Activated naive CD8-positive, alpha-beta T cell treated with anti-CD3 and anti-CD28 coated beads, Interleukin-2, amount 10 ng/mL, durations not matched to agents 7 days and 5 days (primary cell): Measurements from ENCODE around the gene ANKS3. TPM values are rescaled to one million over a fixed set of nuclear protein-coding genes. Genes with fewer than 3 reads are reported as not detected.
A peak's percentile ranks its signal among the peaks of the same experiment; 100 is the strongest.

Source experiments
- ATAC-seq: fragments of 150-1000 bp; cut with Tn5 transposase; one replicate; pipeline ENCODE4 v1.10.0; 2021; ENCODE audit warnings: low read depth, moderate library complexity
- POLR2A ChIA-PET: fragments of 350-600 bp; sonication (Branson Sonifier 250); formaldehyde crosslinking; loops from one replicate; lab custom pipeline; 2021; ENCODE audit warnings: antibody characterized with exemption; lab: Charles Lee
- DNase-seq: peaks from one replicate; pipeline ENCODE4 v3.0.0; 2021
- H3K27ac Mint-ChIP-seq: one replicate; pipeline ENCODE4 v1.8.0; 2022; ENCODE audit warnings: mild to moderate bottlenecking, mixed read lengths
- H3K27me3 Mint-ChIP-seq: one replicate; pipeline ENCODE4 v1.8.0; 2022; ENCODE audit warnings: mild to moderate bottlenecking, moderate library complexity, mixed read lengths
- H3K36me3 Mint-ChIP-seq: one replicate; pipeline ENCODE4 v1.8.0; 2021; ENCODE audit warnings: mild to moderate bottlenecking, mixed read lengths
- H3K4me1 Mint-ChIP-seq: one replicate; pipeline ENCODE4 v1.8.0; 2021; ENCODE audit warnings: mixed read lengths
- H3K4me3 Mint-ChIP-seq: one replicate; pipeline ENCODE4 v1.8.0; 2022; ENCODE audit warnings: mild to moderate bottlenecking, moderate library complexity, mixed read lengths
- H3K9me3 Mint-ChIP-seq: one replicate; pipeline ENCODE4 v1.8.0; 2021; ENCODE audit warnings: mixed read lengths
- total RNA-seq, 2 experiments: library from RNA; stranded (reverse); gene quantifications; one replicate each; pipeline ENCODE4 v1.2.3, GENCODE V29; 2021

Gene ANKS3
- total RNA-seq, 2 experiments from 2014 or later: 20.4 to 20.5 TPM

DNA sequence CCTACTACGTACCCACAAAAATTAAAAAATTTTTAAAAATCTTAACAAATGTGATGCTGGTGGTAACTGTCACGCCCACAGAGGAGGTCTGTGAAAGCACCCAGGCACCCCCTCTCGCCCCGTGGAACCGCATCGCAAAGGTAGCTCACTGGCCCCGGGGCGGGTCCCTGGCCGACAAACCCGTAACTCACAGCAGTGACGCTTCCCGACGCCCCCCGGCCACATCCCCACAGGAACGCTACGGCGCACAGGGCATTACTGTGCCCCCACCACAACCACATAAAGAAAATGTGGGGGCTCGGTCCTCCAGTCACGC lies 366 bp downstream of the ANKS3 start:
- POLR2A ChIA-PET: interaction anchor here (0.7 to 4.0 kb wide), 15 partner anchors 14 to 118 kb away, joined by 3 to 28 read pairs (median 7); partner anchors contain the start of genes NUDT16L1, ROGDI and ZNF500
- Mint-ChIP-seq H3K4me1 (peaks cover 15% of the 10 kb centered on the region), H3K27me3 (no peaks in the 10 kb centered on the region), H3K27ac (peak overlapping the region; percentile 54), H3K4me3 (peak overlapping the region; percentile 83), H3K9me3 (no peaks in the 10 kb centered on the region), H3K36me3 (peaks cover 2% of the 10 kb centered on the region)
- ATAC-seq (peak; percentile 10), DNase-seq (no peak)

DNA sequence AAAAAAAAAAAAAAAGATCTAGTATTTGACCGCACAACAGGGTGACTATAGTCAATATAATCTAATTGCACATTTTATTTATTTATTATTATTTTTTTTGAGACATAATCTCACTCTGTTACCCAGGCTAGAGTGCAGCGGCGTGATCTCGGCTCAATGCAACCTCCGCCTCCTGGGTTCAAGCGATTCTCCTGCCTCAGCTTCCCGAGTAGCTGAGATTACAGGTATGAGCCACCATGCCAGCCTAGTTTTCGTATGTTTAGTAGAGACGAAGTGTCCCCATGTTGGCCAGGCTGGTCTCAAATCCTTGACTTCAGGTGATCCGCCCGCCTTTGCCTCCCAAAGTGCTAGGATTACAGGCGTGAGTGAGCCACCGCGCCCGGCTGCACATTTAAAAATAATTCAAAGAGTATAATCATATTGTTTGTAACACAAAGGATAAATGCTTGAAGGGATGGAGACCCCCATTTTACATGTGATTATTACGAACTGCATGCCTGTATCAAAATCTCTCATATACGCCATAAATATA lies 794 bp downstream of the ANKS3 start:
- POLR2A ChIA-PET: interaction anchor here (0.6 to 4.0 kb wide), 9 partner anchors 14 to 117 kb away, joined by 3 to 28 read pairs (median 12); partner anchors contain the start of genes NUDT16L1, ROGDI and ZNF500
- DNase-seq (no peak), ATAC-seq (no peak)
- Mint-ChIP-seq H3K4me3 (peak overlapping the region; percentile 83), H3K27ac (peak overlapping the region; percentile 54), H3K9me3 (no peaks in the 10 kb centered on the region), H3K36me3 (peaks cover 5% of the 10 kb centered on the region), H3K27me3 (no peaks in the 10 kb centered on the region), H3K4me1 (peaks cover 17% of the 10 kb centered on the region)

DNA sequence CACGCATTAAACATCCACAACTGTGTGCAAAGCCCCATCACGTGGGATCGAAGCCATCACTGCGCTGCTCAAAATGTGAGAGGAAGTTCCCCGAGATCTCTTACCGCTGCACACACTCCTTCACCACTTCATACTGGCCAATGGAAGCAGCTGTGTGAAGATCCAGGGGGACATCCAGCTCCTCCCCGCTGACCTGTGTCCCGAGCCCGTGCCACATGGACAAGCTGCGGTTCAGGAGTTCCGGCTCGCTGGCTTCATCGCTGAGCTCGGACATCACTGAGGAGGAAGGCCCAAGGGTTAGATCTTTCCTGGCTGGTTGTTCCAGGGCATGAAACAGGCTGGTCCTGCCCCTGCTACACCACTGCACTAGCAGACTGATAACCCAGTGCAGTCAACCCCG lies 4.2 kb downstream of the ANKS3 start:
- POLR2A ChIA-PET: no interaction called here
- no peak overlapping the region for H3K27ac Mint-ChIP-seq
- H3K36me3 Mint-ChIP-seq: peaks cover 5% of the 10 kb centered on the region

DNA sequence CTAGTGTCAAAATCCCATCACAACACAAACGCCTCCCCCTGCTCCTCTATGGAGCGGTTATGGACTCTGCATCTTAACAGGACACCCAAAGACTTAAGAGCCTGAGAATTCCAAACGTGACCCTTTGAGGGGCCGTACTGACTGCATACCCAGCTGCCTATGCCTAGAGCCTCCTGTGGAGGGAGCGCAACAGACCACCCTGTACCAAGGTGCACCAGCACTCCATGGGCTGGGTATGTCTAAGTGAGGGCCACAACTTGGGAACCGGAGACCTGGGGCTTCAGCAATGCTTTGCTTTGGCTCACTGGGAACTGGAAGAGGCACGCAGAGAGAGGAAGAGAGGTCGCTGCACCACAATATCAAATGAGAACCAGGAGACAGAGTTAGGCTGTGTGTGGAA lies 5.4 kb downstream of the ANKS3 start:
- POLR2A ChIA-PET: no interaction called here

More for the DNA sequence above, 4.2 kb downstream of the ANKS3 start:
- DNase-seq (no peak), ATAC-seq (no peak)
- no peaks in the 10 kb centered on the region for H3K9me3 Mint-ChIP-seq
- H3K4me1 Mint-ChIP-seq: peaks cover 11% of the 10 kb centered on the region
- no peaks in the 10 kb centered on the region for H3K27me3 Mint-ChIP-seq
- no peak overlapping the region for H3K4me3 Mint-ChIP-seq

DNA sequence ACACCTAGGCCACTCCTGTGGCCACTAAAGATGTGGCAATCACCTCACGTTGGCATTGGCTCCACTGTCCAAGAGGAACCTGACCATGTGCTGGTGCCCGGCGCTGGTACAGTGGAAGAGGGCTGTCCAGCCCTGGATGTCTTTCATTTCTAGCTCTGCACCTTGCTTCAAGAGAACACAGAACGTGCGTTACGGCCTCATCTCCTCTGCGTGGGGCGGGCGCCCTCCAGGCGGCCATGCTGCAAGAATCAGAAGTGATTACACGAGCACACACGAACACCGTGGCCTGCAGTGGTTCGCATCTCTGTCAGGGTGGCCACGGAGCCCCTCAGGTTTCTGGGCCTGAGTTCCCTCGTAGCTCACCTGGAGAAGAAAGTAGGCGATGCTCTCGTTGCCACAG lies 7.5 kb downstream of the ANKS3 start:
- peaks cover 5% of the 10 kb centered on the region for H3K36me3 Mint-ChIP-seq
- peaks cover 4% of the 10 kb centered on the region for H3K4me1 Mint-ChIP-seq
- H3K27ac Mint-ChIP-seq: no peak overlapping the region
- DNase-seq: no peak
- no peak for ATAC-seq
- POLR2A ChIA-PET: no interaction called here
- H3K27me3 Mint-ChIP-seq: no peaks in the 10 kb centered on the region
- no peak overlapping the region for H3K4me3 Mint-ChIP-seq
- no peaks in the 10 kb centered on the region for H3K9me3 Mint-ChIP-seq

More for the DNA sequence above, 5.4 kb downstream of the ANKS3 start:
- H3K36me3 Mint-ChIP-seq: peaks cover 5% of the 10 kb centered on the region
- DNase-seq (no peak), ATAC-seq (no peak)
- no peak overlapping the region for H3K4me3 Mint-ChIP-seq
- no peaks in the 10 kb centered on the region for H3K9me3 Mint-ChIP-seq
- no peaks in the 10 kb centered on the region for H3K27me3 Mint-ChIP-seq
- H3K4me1 Mint-ChIP-seq: peaks cover 8% of the 10 kb centered on the region
- H3K27ac Mint-ChIP-seq: no peak overlapping the region

DNA sequence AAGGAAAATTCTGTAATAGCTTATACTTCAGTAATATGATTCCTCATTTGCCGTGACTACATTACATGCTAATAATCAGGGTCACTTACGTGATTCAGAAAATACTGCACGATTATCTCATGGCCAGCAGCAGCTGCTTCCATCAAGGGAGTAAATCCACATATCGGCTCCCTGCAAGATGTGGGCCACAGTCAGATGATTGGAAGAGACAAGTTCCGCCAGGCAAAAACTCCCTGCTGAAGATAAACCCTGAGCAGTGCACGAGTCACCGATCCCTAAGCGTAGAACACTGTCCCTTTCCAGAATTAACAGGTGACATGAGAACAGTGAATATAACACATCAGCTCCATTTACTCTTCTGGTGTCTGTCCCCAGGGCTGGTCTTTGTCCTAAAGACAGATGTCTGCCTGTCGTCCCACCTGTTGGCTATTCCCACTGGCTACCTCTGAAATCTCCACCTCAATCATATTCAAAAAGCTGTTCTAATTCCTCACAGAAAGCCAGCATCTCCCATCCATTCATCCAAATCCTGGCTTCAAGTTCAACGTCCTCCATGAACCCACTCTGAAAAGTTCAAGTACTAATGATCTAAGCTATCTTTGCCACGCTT lies 9.3 kb downstream of the ANKS3 start:
- Mint-ChIP-seq H3K27ac (no peak overlapping the region), H3K27me3 (no peaks in the 10 kb centered on the region), H3K4me3 (no peak overlapping the region), H3K9me3 (no peaks in the 10 kb centered on the region), H3K4me1 (peaks cover 4% of the 10 kb centered on the region), H3K36me3 (peaks cover 5% of the 10 kb centered on the region)
- no peak for ATAC-seq
- POLR2A ChIA-PET: no interaction called here
- DNase-seq: no peak

DNA sequence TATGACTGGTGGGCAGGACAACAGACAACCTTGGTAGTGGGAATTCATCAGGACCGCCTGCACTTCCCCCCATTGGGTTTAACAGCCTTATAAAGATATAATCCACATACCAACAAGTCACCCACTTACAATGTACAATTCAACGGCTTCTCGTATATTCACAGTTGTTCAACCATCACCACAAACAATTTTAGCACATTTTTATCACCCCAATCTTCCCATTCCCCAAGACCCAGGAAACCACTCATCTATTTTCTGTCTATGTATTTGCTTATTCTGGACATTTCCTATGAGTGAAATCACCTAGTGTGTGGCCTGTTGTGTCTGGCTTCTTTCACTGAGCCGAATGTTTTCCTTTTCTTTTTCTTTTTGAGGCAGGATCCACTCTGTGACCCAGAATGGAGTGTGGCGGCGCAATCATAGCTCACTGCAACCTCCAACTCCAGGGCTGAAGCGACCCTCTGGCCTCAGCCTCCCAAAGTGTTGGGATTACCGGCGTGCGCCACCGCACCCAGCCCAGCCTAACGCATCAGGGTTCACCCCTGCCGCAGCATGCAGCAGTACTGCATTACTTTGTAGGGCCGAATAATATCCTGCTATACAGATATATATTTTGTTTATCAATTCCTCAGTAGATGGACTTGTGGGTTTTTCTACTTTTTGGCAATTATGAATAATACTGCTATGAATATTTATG lies 10.9 kb downstream of the ANKS3 start:
- Mint-ChIP-seq H3K4me3 (no peak overlapping the region), H3K27me3 (no peaks in the 10 kb centered on the region), H3K9me3 (no peaks in the 10 kb centered on the region), H3K4me1 (peaks cover 2% of the 10 kb centered on the region), H3K36me3 (no peaks in the 10 kb centered on the region), H3K27ac (no peak overlapping the region)
- DNase-seq (no peak), ATAC-seq (no peak)
- POLR2A ChIA-PET: interaction anchor here (0.6 to 0.8 kb wide), 2 partner anchors 12 to 26 kb away, joined by 3 to 5 read pairs; partner anchors contain the start of gene DNAAF8

DNA sequence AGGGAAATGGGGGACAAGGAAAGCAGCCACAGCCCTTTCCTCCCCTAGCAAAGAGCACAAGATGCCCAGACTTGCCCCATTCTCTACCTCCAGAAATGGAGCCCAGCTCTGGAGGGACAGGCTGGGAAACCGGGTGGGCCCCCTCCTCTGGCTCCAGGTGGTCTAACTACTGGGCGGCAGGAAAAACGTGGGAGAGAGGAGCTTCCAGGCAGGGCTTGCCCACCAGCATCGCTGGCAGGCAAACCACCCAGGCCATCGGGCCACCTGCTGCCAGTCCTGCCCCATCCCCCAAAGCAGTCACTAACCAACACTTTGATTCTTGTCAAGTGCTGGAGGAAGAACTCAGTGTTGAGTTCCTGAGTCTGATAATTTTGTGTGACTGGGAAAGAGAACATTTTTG lies 15.6 kb downstream of the ANKS3 start:
- POLR2A ChIA-PET: interaction anchor here (3.0 kb wide), 1 partner anchor 16 kb away, joined by 8 read pairs; the partner anchor contains the start of genes ANKS3 and DNAAF8
- Mint-ChIP-seq H3K36me3 (peaks cover 3% of the 10 kb centered on the region), H3K27ac (no peak overlapping the region), H3K4me1 (peaks cover 2% of the 10 kb centered on the region), H3K4me3 (no peak overlapping the region), H3K9me3 (no peaks in the 10 kb centered on the region), H3K27me3 (no peaks in the 10 kb centered on the region)
- DNase-seq (no peak), ATAC-seq (no peak)

DNA sequence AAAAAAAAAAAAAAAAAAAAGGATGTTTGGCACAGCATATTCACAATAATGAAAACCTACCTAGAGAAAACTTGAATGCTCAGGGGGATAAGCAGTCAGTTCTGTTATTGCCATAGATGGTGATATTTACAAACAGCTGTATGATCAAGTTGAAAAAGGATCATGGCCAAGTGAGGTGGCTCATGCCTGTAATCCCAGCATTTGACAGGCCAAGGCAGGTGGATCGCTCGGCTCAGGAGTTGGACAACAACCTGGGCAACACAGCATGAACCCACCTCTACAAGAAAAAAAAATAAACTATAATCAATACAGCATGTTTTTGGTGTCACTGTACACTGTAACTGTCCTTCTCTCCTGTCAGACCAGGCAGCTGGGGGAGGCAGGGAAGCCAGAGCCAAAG lies 19.1 kb downstream of the ANKS3 start:
- no peaks in the 10 kb centered on the region for H3K27me3 Mint-ChIP-seq

DNA sequence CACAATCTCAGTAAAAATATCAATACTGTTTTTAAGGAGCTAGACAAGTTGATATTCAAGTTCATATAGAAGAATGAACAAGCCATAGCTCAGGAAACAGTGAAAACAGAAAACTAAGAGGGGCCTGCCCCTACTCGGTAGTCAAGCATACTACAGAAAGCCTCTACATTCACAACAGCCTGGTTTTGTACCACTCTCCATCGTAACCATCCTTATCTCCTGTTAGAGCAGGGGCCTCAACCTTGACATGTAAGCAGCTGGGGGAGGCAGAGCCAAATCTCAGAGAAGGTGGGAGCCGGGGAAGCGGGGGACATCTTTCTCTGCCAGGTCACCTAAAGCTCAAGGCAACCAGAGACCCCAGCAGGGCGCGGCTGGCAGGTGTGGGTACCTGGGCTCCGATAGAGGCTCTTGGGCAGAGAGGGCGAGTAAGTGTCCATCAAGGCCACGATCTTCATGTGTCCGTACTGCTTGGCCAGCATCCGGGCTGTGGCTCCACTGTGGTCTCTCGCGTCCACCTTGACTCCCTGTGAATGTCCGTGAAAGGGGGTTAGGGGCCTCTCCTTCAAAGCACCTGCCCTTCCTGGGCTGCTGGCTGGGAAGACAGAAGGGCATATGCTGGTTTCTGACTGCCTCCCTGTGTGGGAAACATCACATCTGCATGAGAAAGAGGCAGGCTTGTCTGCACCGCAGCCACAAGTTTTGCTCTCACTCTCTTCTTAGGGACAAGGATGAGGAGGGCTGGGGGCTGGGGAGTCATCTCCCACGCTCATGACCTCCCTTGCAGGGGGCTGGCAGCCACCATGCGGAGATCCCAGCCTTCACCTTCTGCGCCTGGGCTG lies 20.2 kb downstream of the ANKS3 start:
- no peaks in the 10 kb centered on the region for H3K9me3 Mint-ChIP-seq
- DNase-seq (no peak), ATAC-seq (no peak)
- POLR2A ChIA-PET: no interaction called here
- no peak overlapping the region for H3K27ac Mint-ChIP-seq
- H3K27me3 Mint-ChIP-seq: no peaks in the 10 kb centered on the region
- H3K4me1 Mint-ChIP-seq: no peaks in the 10 kb centered on the region
- H3K36me3 Mint-ChIP-seq: peaks cover 9% of the 10 kb centered on the region
- H3K4me3 Mint-ChIP-seq: no peak overlapping the region

More for the DNA sequence above, 19.1 kb downstream of the ANKS3 start:
- DNase-seq: no peak
- Mint-ChIP-seq H3K4me1 (no peaks in the 10 kb centered on the region), H3K9me3 (no peaks in the 10 kb centered on the region), H3K36me3 (peaks cover 4% of the 10 kb centered on the region), H3K27ac (no peak overlapping the region), H3K4me3 (no peak overlapping the region)
- POLR2A ChIA-PET: no interaction called here
- ATAC-seq: no peak

DNA sequence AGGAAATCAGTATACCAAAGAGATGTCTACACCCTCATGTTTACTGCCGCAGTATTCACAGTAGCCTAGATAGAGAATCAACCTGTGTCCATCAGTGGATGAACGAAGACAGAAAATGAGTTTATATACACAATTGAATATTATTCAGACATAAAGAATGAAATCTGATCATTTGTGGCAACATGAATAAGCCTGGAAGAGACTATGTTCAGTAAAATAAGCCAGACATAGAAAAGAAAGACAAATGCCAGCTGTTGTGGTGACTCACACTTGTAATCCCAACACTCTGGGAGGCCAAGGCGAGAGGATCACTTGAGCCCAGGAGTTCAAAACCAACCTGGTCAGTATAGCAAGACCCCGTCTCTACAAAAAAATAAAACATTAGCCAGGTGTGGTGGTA lies 24.6 kb downstream of the ANKS3 start:
- Mint-ChIP-seq H3K4me1 (no peaks in the 10 kb centered on the region), H3K36me3 (peaks cover 12% of the 10 kb centered on the region), H3K27me3 (no peaks in the 10 kb centered on the region), H3K27ac (no peak overlapping the region), H3K9me3 (no peaks in the 10 kb centered on the region), H3K4me3 (no peak overlapping the region)
- POLR2A ChIA-PET: interaction anchor here (0.6 kb wide), 1 partner anchor 24 kb away, joined by 3 read pairs; no protein-coding TSS in a partner anchor
- DNase-seq (no peak), ATAC-seq (no peak)

DNA sequence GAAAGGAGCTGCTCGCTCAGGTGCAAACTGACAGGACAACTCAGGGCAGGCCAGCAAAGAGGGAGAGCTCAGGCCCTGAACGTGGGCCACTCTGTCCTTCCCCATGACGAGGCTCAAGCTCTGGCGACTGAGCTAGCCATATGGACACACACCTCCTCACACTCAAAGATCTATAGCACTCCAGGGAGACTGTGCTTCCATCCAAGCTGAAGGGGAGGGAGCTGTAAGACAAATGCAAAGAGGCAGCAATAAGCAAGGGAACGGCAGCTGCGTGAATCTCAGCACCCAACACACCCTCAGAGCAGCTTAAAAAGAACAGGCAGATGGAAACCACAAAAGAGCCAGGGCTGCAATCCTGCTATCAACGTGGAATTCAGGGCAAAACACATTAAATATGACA lies 27.2 kb downstream of the ANKS3 start:
- DNase-seq: no peak
- Mint-ChIP-seq H3K36me3 (peaks cover 12% of the 10 kb centered on the region), H3K4me3 (no peak overlapping the region), H3K4me1 (peaks cover 9% of the 10 kb centered on the region), H3K27me3 (no peaks in the 10 kb centered on the region), H3K9me3 (no peaks in the 10 kb centered on the region), H3K27ac (no peak overlapping the region)
- no peak for ATAC-seq
- POLR2A ChIA-PET: interaction anchor here (1.0 to 1.1 kb wide), 2 partner anchors 11 to 28 kb away, joined by 4 to 5 read pairs; partner anchors contain the start of gene DNAAF8

DNA sequence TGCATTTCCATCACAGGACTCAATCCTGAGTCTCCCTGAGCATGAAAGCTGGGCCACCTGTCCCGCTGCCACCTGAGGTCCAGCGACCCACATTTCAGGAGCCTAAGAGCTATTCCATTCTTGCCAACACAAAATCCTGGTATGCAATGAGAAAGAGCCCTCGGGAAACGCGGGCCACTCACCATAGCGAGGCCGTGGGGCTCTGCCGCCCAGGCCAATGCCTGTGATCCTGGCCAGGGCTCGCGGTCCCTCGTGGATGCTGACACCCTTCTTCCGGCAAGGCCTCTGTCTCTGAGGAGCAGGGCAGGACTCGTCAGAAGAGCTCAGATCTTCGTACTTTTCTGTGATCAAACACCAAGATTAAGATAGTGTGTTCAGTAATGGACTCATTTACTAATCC lies 29.2 kb downstream of the ANKS3 start:
- H3K4me1 Mint-ChIP-seq: peaks cover 19% of the 10 kb centered on the region
- ATAC-seq (no peak), DNase-seq (no peak)
- H3K36me3 Mint-ChIP-seq: peaks cover 10% of the 10 kb centered on the region
- H3K27ac Mint-ChIP-seq: no peak overlapping the region
- no peaks in the 10 kb centered on the region for H3K27me3 Mint-ChIP-seq
- no peaks in the 10 kb centered on the region for H3K9me3 Mint-ChIP-seq
- H3K4me3 Mint-ChIP-seq: no peak overlapping the region
- POLR2A ChIA-PET: interaction anchor here (2.5 kb wide), 1 partner anchor 11 kb away, joined by 12 read pairs; the partner anchor contains the start of gene NUDT16L1
